Spleen (tissue), 7 donors: ENCODE measurements around the gene IQCB1.

ENCODE experiments used
- POLR2A ChIP-seq, 3 donors: fragments of 450-650 bp; IDR thresholded peaks; one replicate each; pipeline ENCODE4 v1.5.1; 2017; ENCODE audit warnings: antibody characterized with exemption in 3 of 3, mild to moderate bottlenecking in 1 of 3
- POLR2AphosphoS5 ChIP-seq, 3 donors: sonication (generic); formaldehyde crosslinking; IDR thresholded peaks; one replicate each; pipeline ENCODE4 v1.5.1; 2017; ENCODE audit warnings: antibody characterized with exemption in 3 of 3
- TF ChIP-seq, protein P1 (sequence below), 11 experiments: fragments of 200-600 bp in 7 of 11; fragments of 450-650 bp in 4 of 11; sonication (generic) in 4 of 11; IDR thresholded peaks in 8 of 11; conservative IDR thresholded peaks in 3 of 11; 1 replicate in 7 of 11; 2 replicates in 4 of 11; pipeline versions ENCODE4 v1.4.0 to v1.8.0; 2016 to 2021; ENCODE audit warnings: antibody characterized with exemption in 11 of 11, inconsistent platforms in 4 of 11, mild to moderate bottlenecking in 1 of 11
- donor health status: DM: no; HTN: no; CAD: no; lungs with moderate emphysema.
- donor health status: DM: no; HTN: no; CAD: no.
- donor health status: DM: no; HTN: no; CAD: no.

DNA sequence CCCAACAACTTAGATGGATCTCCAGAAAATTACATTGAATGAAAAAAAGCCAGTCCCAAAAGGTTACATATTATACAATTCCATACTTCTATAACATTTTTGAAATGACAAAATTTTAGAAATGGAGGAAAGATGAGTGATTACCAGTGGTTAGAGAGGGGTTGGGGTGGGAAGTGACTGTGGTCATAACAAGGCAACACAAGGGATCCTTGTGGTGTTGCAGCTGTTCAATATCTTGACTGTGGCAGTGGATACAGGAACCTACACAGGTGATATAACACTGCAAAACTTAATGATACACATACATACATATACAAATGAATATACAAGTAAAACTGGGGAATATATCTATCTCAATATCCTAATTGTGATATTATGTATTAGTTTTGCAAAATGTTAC is 95.0 kb downstream of the IQCB1 start:
- TF ChIP-seq, protein P1, sequence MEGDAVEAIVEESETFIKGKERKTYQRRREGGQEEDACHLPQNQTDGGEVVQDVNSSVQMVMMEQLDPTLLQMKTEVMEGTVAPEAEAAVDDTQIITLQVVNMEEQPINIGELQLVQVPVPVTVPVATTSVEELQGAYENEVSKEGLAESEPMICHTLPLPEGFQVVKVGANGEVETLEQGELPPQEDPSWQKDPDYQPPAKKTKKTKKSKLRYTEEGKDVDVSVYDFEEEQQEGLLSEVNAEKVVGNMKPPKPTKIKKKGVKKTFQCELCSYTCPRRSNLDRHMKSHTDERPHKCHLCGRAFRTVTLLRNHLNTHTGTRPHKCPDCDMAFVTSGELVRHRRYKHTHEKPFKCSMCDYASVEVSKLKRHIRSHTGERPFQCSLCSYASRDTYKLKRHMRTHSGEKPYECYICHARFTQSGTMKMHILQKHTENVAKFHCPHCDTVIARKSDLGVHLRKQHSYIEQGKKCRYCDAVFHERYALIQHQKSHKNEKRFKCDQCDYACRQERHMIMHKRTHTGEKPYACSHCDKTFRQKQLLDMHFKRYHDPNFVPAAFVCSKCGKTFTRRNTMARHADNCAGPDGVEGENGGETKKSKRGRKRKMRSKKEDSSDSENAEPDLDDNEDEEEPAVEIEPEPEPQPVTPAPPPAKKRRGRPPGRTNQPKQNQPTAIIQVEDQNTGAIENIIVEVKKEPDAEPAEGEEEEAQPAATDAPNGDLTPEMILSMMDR (IDR thresholded peaks at IDR 0.05 in 8 of 11, conservative IDR thresholded peaks at IDR 0.05 in 3 of 11), result no peak
- TF ChIP-seq POLR2AphosphoS5 (IDR thresholded peaks at IDR 0.05), result no peak
- no peak for TF ChIP-seq POLR2A (IDR thresholded peaks at IDR 0.05)
